ENCODE data around the gene CCPG1. TPM values are rescaled to one million over a fixed set of nuclear protein-coding genes. Genes with fewer than 3 reads are reported as not detected.

Gene CCPG1
- total RNA-seq, 1 experiment from 2014 or later = 27.6 TPM

DNA sequence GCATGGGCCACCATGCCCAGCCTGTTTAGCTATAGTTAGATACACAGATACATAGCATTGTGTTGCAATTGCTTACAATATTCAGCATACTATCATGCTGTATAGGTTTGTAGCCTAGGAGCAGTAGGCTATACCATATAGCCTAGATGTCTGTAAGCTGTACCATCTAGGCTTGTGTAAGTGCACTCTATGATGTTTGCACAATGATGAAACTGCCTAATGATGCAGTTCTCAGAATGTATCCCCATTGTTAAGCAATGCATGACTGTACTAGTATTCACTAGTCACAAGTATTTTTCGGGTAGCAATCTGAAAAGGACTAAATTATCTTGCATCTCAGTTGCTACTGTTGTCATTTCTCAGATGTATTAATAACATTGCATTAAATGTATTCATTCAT is 73.2 kb downstream of the CCPG1 start:
- H3K9me3 ChIP-seq (ENCODE audit: control insufficient read depth, insufficient read depth, low read depth, low read length) = no peaks in the 10 kb centered on the region
- ATAC-seq (no peak), DNase-seq (ENCODE audit: low read depth, low spot score) (no peak)
- intact Hi-C loops (cut with micrococcal nuclease; ENCODE audit: unreplicated experiment) = no loop called here
- BruUV-seq (replicated peaks) = no TSS peak
- no peaks in the 10 kb centered on the region for H3K4me1 ChIP-seq (ENCODE audit: control insufficient read depth, insufficient read depth, low read length)
- CTCF ChIA-PET = no interaction called here
- no peak overlapping the region for H3K27ac ChIP-seq (ENCODE audit: low read length)
- H3K27me3 ChIP-seq (ENCODE audit: control insufficient read depth, insufficient read depth, low read length) = no peaks in the 10 kb centered on the region
- TF ChIP-seq, protein P1, sequence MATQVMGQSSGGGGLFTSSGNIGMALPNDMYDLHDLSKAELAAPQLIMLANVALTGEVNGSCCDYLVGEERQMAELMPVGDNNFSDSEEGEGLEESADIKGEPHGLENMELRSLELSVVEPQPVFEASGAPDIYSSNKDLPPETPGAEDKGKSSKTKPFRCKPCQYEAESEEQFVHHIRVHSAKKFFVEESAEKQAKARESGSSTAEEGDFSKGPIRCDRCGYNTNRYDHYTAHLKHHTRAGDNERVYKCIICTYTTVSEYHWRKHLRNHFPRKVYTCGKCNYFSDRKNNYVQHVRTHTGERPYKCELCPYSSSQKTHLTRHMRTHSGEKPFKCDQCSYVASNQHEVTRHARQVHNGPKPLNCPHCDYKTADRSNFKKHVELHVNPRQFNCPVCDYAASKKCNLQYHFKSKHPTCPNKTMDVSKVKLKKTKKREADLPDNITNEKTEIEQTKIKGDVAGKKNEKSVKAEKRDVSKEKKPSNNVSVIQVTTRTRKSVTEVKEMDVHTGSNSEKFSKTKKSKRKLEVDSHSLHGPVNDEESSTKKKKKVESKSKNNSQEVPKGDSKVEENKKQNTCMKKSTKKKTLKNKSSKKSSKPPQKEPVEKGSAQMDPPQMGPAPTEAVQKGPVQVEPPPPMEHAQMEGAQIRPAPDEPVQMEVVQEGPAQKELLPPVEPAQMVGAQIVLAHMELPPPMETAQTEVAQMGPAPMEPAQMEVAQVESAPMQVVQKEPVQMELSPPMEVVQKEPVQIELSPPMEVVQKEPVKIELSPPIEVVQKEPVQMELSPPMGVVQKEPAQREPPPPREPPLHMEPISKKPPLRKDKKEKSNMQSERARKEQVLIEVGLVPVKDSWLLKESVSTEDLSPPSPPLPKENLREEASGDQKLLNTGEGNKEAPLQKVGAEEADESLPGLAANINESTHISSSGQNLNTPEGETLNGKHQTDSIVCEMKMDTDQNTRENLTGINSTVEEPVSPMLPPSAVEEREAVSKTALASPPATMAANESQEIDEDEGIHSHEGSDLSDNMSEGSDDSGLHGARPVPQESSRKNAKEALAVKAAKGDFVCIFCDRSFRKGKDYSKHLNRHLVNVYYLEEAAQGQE (IDR thresholded peaks at IDR 0.05; ENCODE audit: insufficient read depth in 1 of 2, low read depth in 2 of 2, low read length in 1 of 2) = no peak
- TF ChIP-seq, protein P2, sequence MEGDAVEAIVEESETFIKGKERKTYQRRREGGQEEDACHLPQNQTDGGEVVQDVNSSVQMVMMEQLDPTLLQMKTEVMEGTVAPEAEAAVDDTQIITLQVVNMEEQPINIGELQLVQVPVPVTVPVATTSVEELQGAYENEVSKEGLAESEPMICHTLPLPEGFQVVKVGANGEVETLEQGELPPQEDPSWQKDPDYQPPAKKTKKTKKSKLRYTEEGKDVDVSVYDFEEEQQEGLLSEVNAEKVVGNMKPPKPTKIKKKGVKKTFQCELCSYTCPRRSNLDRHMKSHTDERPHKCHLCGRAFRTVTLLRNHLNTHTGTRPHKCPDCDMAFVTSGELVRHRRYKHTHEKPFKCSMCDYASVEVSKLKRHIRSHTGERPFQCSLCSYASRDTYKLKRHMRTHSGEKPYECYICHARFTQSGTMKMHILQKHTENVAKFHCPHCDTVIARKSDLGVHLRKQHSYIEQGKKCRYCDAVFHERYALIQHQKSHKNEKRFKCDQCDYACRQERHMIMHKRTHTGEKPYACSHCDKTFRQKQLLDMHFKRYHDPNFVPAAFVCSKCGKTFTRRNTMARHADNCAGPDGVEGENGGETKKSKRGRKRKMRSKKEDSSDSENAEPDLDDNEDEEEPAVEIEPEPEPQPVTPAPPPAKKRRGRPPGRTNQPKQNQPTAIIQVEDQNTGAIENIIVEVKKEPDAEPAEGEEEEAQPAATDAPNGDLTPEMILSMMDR (IDR thresholded peaks at IDR 0.05) = no peak
- no peak for TF ChIP-seq SIN3A (IDR thresholded peaks at IDR 0.05; ENCODE audit: borderline replicate concordance, insufficient read depth, low read depth, low read length)
- TF ChIP-seq POLR2AphosphoS5 (IDR thresholded peaks at IDR 0.05; ENCODE audit: low read depth, low read length) = no peak
- no peak for TF ChIP-seq TCF7L2 (IDR thresholded peaks at IDR 0.05; ENCODE audit: low read depth, low read length)
- POLR2A ChIA-PET = no interaction called here
- H3K36me3 ChIP-seq (ENCODE audit: control insufficient read depth, insufficient read depth, low read length) = no peaks in the 10 kb centered on the region; the same call in none of the 2 replicates
- in situ Hi-C loops (cut with HindIII; ENCODE audit: low pct_unique_long_range_greater_than_20kb, low sequenced_read_pairs) = no loop called here
- no peak overlapping the region for H3K4me3 ChIP-seq (ENCODE audit: low read depth in 2 of 2, low read length in 2 of 2)

DNA sequence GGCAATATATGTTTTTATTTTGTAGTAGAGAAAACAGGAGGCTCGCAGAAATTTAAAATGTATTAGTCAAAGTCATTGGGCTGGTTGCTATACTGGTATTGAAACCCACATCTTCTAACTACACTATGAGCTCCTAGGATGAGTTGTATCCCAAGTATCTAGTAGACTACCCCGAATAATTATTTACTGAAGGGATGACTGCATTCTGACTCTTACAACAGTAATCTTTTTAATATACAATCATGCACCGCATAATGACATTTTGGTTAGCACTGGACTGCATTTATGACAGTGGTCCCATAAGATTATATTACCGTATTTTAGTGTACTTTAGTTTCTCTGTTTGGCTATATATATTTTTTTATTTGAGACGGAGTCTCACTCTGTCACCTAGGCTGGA is 73.8 kb downstream of the CCPG1 start:
- CTCF ChIA-PET = no interaction called here
- in situ Hi-C loops (cut with HindIII; ENCODE audit: low pct_unique_long_range_greater_than_20kb, low sequenced_read_pairs) = no loop called here
- no peaks in the 10 kb centered on the region; the same call in none of the 2 replicates for H3K36me3 ChIP-seq (ENCODE audit: control insufficient read depth, insufficient read depth, low read length)
- no TSS peak for BruUV-seq (replicated peaks)
- POLR2A ChIA-PET = no interaction called here
- H3K4me3 ChIP-seq (ENCODE audit: low read depth in 2 of 2, low read length in 2 of 2) = no peak overlapping the region
- intact Hi-C loops (cut with micrococcal nuclease; ENCODE audit: unreplicated experiment) = no loop called here
- no peak for ATAC-seq
- H3K4me1 ChIP-seq (ENCODE audit: control insufficient read depth, insufficient read depth, low read length) = no peaks in the 10 kb centered on the region
- no peak for DNase-seq (ENCODE audit: low read depth, low spot score)
- no peak overlapping the region for H3K27ac ChIP-seq (ENCODE audit: low read length)
- H3K27me3 ChIP-seq (ENCODE audit: control insufficient read depth, insufficient read depth, low read length) = no peaks in the 10 kb centered on the region
- H3K9me3 ChIP-seq (ENCODE audit: control insufficient read depth, insufficient read depth, low read depth, low read length) = no peaks in the 10 kb centered on the region
- TF ChIP-seq, protein P1 (IDR thresholded peaks at IDR 0.05; ENCODE audit: insufficient read depth in 1 of 2, low read depth in 2 of 2, low read length in 1 of 2) = no peak
- TF ChIP-seq, protein P2 (IDR thresholded peaks at IDR 0.05) = no peak
- no peak for TF ChIP-seq POLR2AphosphoS5 (IDR thresholded peaks at IDR 0.05; ENCODE audit: low read depth, low read length)
- TF ChIP-seq TCF7L2 (IDR thresholded peaks at IDR 0.05; ENCODE audit: low read depth, low read length) = no peak
- no peak for TF ChIP-seq SIN3A (IDR thresholded peaks at IDR 0.05; ENCODE audit: borderline replicate concordance, insufficient read depth, low read depth, low read length)

Data from Panc1 (cell line).